PC-3 (cell line): ENCODE data around the gene RAD9A. TPM values are rescaled to one million over a fixed set of nuclear protein-coding genes. Genes with fewer than 3 reads are reported as not detected.

Source experiments
- ATAC-seq: fragments of 200-7000 bp; cut with Tn5 transposase; 2 replicates; pipeline ENCODE4 v1.9.1; 2020; ENCODE audit warnings: mild to moderate bottlenecking, moderate library complexity
- BruUV-seq: library from RNA; stranded (reverse); fragments of 400-500 nt; replicated peaks from 2 replicates; lab custom pipeline; 2021; lab: Mats Ljungman, UMichigan
- CTCF ChIA-PET: fragments of 300-600 bp; sonication (Branson Sonifier 250); formaldehyde crosslinking; loops from one replicate; lab custom pipeline; 2022; ENCODE audit warnings: antibody characterized with exemption; lab: Charles Lee
- POLR2A ChIA-PET: fragments of 300-600 bp; sonication (Branson Sonifier 250); formaldehyde crosslinking; loops from one replicate; lab custom pipeline; 2022; ENCODE audit warnings: antibody characterized with exemption; ENCODE audit not compliant: unreplicated experiment; lab: Charles Lee
- DNase-seq: peaks from one replicate; pipeline ENCODE4 v3.0.0-alpha.2; 2015
- H2AFZ ChIP-seq: fragments of 300-600 bp; sonication (generic); 2 replicates; pipeline ENCODE4 v1.6.0; 2016; ENCODE audit warnings: antibody characterized with exemption, low read length
- H3F3A ChIP-seq: fragments of 300-600 bp; sonication (generic); one replicate; pipeline ENCODE4 v1.6.0; 2017; ENCODE audit warnings: antibody characterized with exemption, low read length, control low read depth, mild to moderate bottlenecking; ENCODE audit not compliant: unreplicated experiment
- H3K27ac ChIP-seq: fragments of 300-600 bp; sonication (generic); 2 replicates; pipeline ENCODE4 v1.5.1; 2016; ENCODE audit warnings: mild to moderate bottlenecking, low read length
- H3K27me3 ChIP-seq: fragments of 300-600 bp; sonication (generic); 2 replicates; pipeline ENCODE4 v1.6.1; 2016; ENCODE audit warnings: low read length, mixed read lengths
- H3K36me3 ChIP-seq: fragments of 300-600 bp; sonication (generic); 2 replicates; pipeline ENCODE4 v1.6.1; 2016; ENCODE audit warnings: low read depth, mixed run types, low read length, mixed read lengths
- H3K4me1 ChIP-seq: fragments of 300-600 bp; sonication (generic); 2 replicates; pipeline ENCODE4 v1.5.1; 2016; ENCODE audit warnings: low read length; ENCODE audit not compliant: insufficient read depth
- H3K4me2 ChIP-seq: fragments of 300-600 bp; sonication (generic); 2 replicates; pipeline ENCODE4 v1.6.0; 2016; ENCODE audit warnings: low read length
- H3K4me3 ChIP-seq: fragments of 300-600 bp; sonication (generic); 2 replicates; pipeline ENCODE4 v1.5.1; 2016; ENCODE audit warnings: mild to moderate bottlenecking, low read length, mixed read lengths
- H3K79me2 ChIP-seq: fragments of 300-600 bp; sonication (generic); 2 replicates; pipeline ENCODE4 v1.6.1; 2017; ENCODE audit warnings: low read length, mixed read lengths
- H3K9ac ChIP-seq: fragments of 300-600 bp; sonication (generic); 2 replicates; pipeline ENCODE4 v1.6.0; 2016; ENCODE audit warnings: mild to moderate bottlenecking, low read length
- H3K9me2 ChIP-seq: fragments of 300-600 bp; sonication (generic); replicated peaks from 2 replicates; pipeline ENCODE4 v1.6.1; 2016; ENCODE audit warnings: mixed run types, low read length, mixed read lengths
- H3K9me3 ChIP-seq: fragments of 300-600 bp; sonication (generic); 2 replicates; pipeline ENCODE4 v1.6.1; 2016; ENCODE audit warnings: low read length, mixed read lengths
- H4K20me1 ChIP-seq: fragments of 300-600 bp; sonication (generic); 2 replicates; pipeline ENCODE4 v1.6.1; 2016; ENCODE audit warnings: low read length, mixed read lengths
- CTCF ChIP-seq: fragments of 300-600 bp; sonication (generic); conservative IDR thresholded peaks from 2 replicates; pipeline ENCODE4 v1.5.1; 2017; ENCODE audit warnings: antibody characterized with exemption, low read depth, mild to moderate bottlenecking, low read length
- EZH2 ChIP-seq: fragments of 300-600 bp; sonication (generic); IDR thresholded peaks from one replicate; pipeline ENCODE4 v1.6.1; 2017; ENCODE audit warnings: antibody characterized with exemption, mild to moderate bottlenecking, low read length; ENCODE audit not compliant: unreplicated experiment
- EZH2phosphoT487 ChIP-seq: fragments of 300-600 bp; sonication (generic); IDR thresholded peaks from 2 replicates; pipeline ENCODE4 v1.6.1; 2018; ENCODE audit warnings: mild to moderate bottlenecking, antibody characterized with exemption, low read length, borderline replicate concordance
- intact Hi-C: fragments of 100-400 bp; cut with micrococcal nuclease; formaldehyde crosslinking; loops from 2 replicates; pipeline ENCODE4 v1.9.0; 2023
- total RNA-seq: library from RNA; depleted of rRNA; stranded (reverse); fragments of >200 nt; gene quantifications from 2 replicates; pipeline ENCODE4 v1.2.3, GENCODE V29; 2014

The RAD9A gene
- total RNA-seq, 1 experiment from 2014 or later = 45.5 TPM

- Histone ChIP-seq H3K4me3 (no peak overlapping the region; the same call in 1 of the 2 replicates), H3K9me2 (no peaks in the 10 kb centered on the region), H3K9me3 (no peaks in the 10 kb centered on the region), H3K9ac (peak overlapping the region; percentile 69), H2AFZ (peak overlapping the region; percentile 53), H4K20me1 (no peaks in the 10 kb centered on the region), H3F3A (peaks cover 5% of the 10 kb centered on the region), H3K4me2 (peak overlapping the region; percentile 72), H3K4me1 (peaks cover 76% of the 10 kb centered on the region), H3K27me3 (no peaks in the 10 kb centered on the region), H3K27ac (peak overlapping the region; percentile 100), H3K36me3 (no peaks in the 10 kb centered on the region), H3K79me2 (peaks cover 11% of the 10 kb centered on the region; the same call in 1 of the 2 replicates)
- DNase-seq (peak; percentile 85), ATAC-seq (peak; percentile 53)
- TF ChIP-seq EZH2 (no peak), CTCF (no peak), EZH2phosphoT487 (no peak)
- intact Hi-C loops = no loop called here
- TSS peak; percentile 75 for BruUV-seq
- ChIA-PET POLR2A (interaction anchor here (0.6 kb wide), 2 partner anchors 22 to 25 kb away, joined by 4 to 5 read pairs; partner anchors contain the start of gene PPP1CA), CTCF (interaction anchor here (1.0 to 4.7 kb wide), 3 partner anchors 22 to 34 kb away, joined by 10 to 55 read pairs (median 41); no protein-coding TSS in a partner anchor)
Measured at GRCh38 chr11:67379061-67380058, 12.4 kb upstream of the RAD9A start.

GRCh38 chr11:67381244-67381972 is 10.4 kb upstream of the RAD9A start:
- POLR2A ChIA-PET = interaction anchor here (0.6 kb wide), 1 partner anchor 36 kb away, joined by 4 read pairs; no protein-coding TSS in a partner anchor
- no peak overlapping the region for H3K4me3 ChIP-seq
- peaks cover 11% of the 10 kb centered on the region; the same call in 1 of the 2 replicates for H3K79me2 ChIP-seq
- no peaks in the 10 kb centered on the region for H3K9me3 ChIP-seq
- DNase-seq (no peak), ATAC-seq (no peak)
- H3F3A ChIP-seq = no peaks in the 10 kb centered on the region
- H3K9me2 ChIP-seq = no peaks in the 10 kb centered on the region
- intact Hi-C loops = no loop called here
- H3K9ac ChIP-seq = no peak overlapping the region
- peaks cover 69% of the 10 kb centered on the region for H3K4me1 ChIP-seq
- H3K27ac ChIP-seq = 0 out of 2 replicates have a peak overlapping the region, but pooled peaks have one; percentile 4
- no peaks in the 10 kb centered on the region for H3K27me3 ChIP-seq
- TF ChIP-seq CTCF (no peak), EZH2phosphoT487 (no peak), EZH2 (no peak)
- BruUV-seq = no TSS peak
- no peaks in the 10 kb centered on the region for H4K20me1 ChIP-seq
- CTCF ChIA-PET = interaction anchor here (0.6 to 4.7 kb wide), 12 partner anchors 7 to 330 kb away, joined by 3 to 55 read pairs (median 4); partner anchors contain the start of gene POLD4
- no peak overlapping the region for H3K4me2 ChIP-seq
- no peak overlapping the region for H2AFZ ChIP-seq
- no peaks in the 10 kb centered on the region for H3K36me3 ChIP-seq
